Right lobe of liver (tissue), 6 donors: ENCODE data around the gene TRIAP1. TPM values are rescaled to one million over a fixed set of nuclear protein-coding genes. Genes with fewer than 3 reads are reported as not detected.

Experiments used
- ATAC-seq, 4 donors: fragments of 200-7000 bp; cut with Tn5 transposase; one replicate each; pipeline ENCODE4 v1.9.1; 2020; ENCODE audit warnings: mild to moderate bottlenecking in 4 of 4, moderate library complexity in 4 of 4
- DNase-seq, 3 donors: peaks; one replicate each; pipeline ENCODE4 v3.0.0-alpha.2; 2020
- H3K27ac ChIP-seq, 3 donors: fragments of 200-600 bp; one replicate each; pipeline ENCODE4 v1.8.0; 2022
- H3K27me3 ChIP-seq, 2 donors: fragments of 200-600 bp; one replicate each; pipeline ENCODE4 v1.8.0; 2022
- H3K36me3 ChIP-seq, 4 donors: fragments of 200-600 bp; sonication (generic) in 1 of 4; one replicate each; pipeline versions ENCODE4 v1.5.1 to v1.8.0; 2017 to 2022; ENCODE audit warnings: control low read depth in 1 of 4
- H3K4me1 ChIP-seq, 4 donors: fragments of 200-600 bp; sonication (generic) in 1 of 4; one replicate each; pipeline versions ENCODE4 v1.5.1 to v1.8.0; 2017 to 2022; ENCODE audit warnings: control low read depth in 1 of 4
- H3K4me3 ChIP-seq, 3 donors: fragments of 200-600 bp; one replicate each; pipeline ENCODE4 v1.8.0; 2022
- H3K9me3 ChIP-seq, 4 donors: fragments of 200-600 bp; sonication (generic) in 1 of 4; one replicate each; pipeline versions ENCODE4 v1.5.1 to v1.8.0; 2017 to 2022; ENCODE audit warnings: control low read depth in 1 of 4
- CTCF ChIP-seq, 4 donors: fragments of 200-600 bp in 3 of 4; fragments of 450-650 bp in 1 of 4; IDR thresholded peaks; one replicate each; pipeline versions ENCODE4 v1.5.1 to v1.8.0; 2016 to 2022; ENCODE audit warnings: antibody characterized with exemption in 4 of 4, mild to moderate bottlenecking in 2 of 4
- POLR2A ChIP-seq: fragments of 450-650 bp; IDR thresholded peaks from one replicate; pipeline ENCODE4 v1.6.1; 2017; ENCODE audit warnings: antibody characterized with exemption, mild to moderate bottlenecking
- WGBS: methylation state at CpG from one replicate; pipeline ENCODE4 v1.1.6; 2018; ENCODE audit warnings: low coverage, low lambda C conversion rate; ENCODE audit not compliant: insufficient coverage; ENCODE audit errors: missing lambda C conversion rate; 5-methylcytosine and 5-hydroxymethylcytosine counted together
- intact Hi-C, 2 donors: fragments of 100-400 bp; cut with DNase I; formaldehyde crosslinking; loops; one replicate each; pipeline versions ENCODE4 v1.11.2 to v1.14.1; 2022
- total RNA-seq, 6 experiments: library from RNA; depleted of rRNA in 2 of 6; stranded (reverse); fragments of >200 nt in 2 of 6; fragmentation: NEBNext Ultra II Directional in 3 of 6; extraction: Animal tissue kit (Norgen Biotek cat#: 25700) in 3 of 6; gene quantifications; one replicate each; pipeline versions ENCODE4 v1.1.0 to v1.2.4, GENCODE V29; 2016 to 2023
- donor health status: DM: no; HTN: yes; CAD: no.
- donor health status: DM: no; HTN: no; CAD: no.
- donor health status: DM: no; HTN: no; CAD: no.
- donor health status: DM: no; HTN: yes; CAD: no.
- donor health status: DM: no; HTN: yes; CAD: no.

The TRIAP1 gene
- total RNA-seq, 6 experiments from 2014 or later, result 13.3 to 28.7 (median 17.0) TPM

- DNase-seq (no peak), ATAC-seq (no peak)
- H3K27me3 ChIP-seq, result no peaks in the 10 kb centered on the region
- H3K36me3 ChIP-seq, result peaks cover 14 to 82% (median 49%) of the 10 kb centered on the region in 4 donors
- H3K4me3 ChIP-seq, result no peak overlapping the region
- 68% methylated on average over 3 of the region's 3 CpGs for WGBS
- H3K4me1 ChIP-seq, result peaks cover 0 to 7% (median 0%) of the 10 kb centered on the region in 4 donors
- intact Hi-C loops, result no loop called here
- no peak overlapping the region for H3K27ac ChIP-seq
- no peak for TF ChIP-seq CTCF (IDR thresholded peaks at IDR 0.05)
- no peak for TF ChIP-seq POLR2A
- H3K9me3 ChIP-seq, result no peaks in the 10 kb centered on the region
Measured at GRCh38 chr12:120462099-120462640, 16.0 kb upstream of the TRIAP1 start.

GRCh38 chr12:120460157-120460556 lies 14.0 kb upstream of the TRIAP1 start:
- intact Hi-C loops, result no loop called here
- 89% methylated on average over 3 of the region's 3 CpGs for WGBS
- H3K4me1 ChIP-seq, result no peaks in the 10 kb centered on the region
- no peak for ATAC-seq
- no peak overlapping the region for H3K27ac ChIP-seq
- H3K36me3 ChIP-seq, result peaks cover 14 to 95% (median 45%) of the 10 kb centered on the region in 4 donors
- no peak overlapping the region for H3K4me3 ChIP-seq
- no peak for DNase-seq
- H3K27me3 ChIP-seq, result no peaks in the 10 kb centered on the region
- no peak for TF ChIP-seq POLR2A
- TF ChIP-seq CTCF (IDR thresholded peaks at IDR 0.05), result no peak
- H3K9me3 ChIP-seq, result no peaks in the 10 kb centered on the region

GRCh38 chr12:120457133-120457532 lies 10.9 kb upstream of the TRIAP1 start:
- DNase-seq (no peak), ATAC-seq (no peak)
- Histone ChIP-seq H3K9me3 (no peaks in the 10 kb centered on the region), H3K36me3 (peaks cover 2 to 71% (median 25%) of the 10 kb centered on the region in 4 donors), H3K4me3 (no peak overlapping the region), H3K27ac (no peak overlapping the region), H3K4me1 (peaks cover 0 to 19% (median 3%) of the 10 kb centered on the region in 4 donors), H3K27me3 (no peaks in the 10 kb centered on the region)
- intact Hi-C loops, result loop anchor here in 1 of 2 donors (10.0 kb wide), 1 partner anchor 108 kb away; no protein-coding TSS in a partner anchor
- TF ChIP-seq CTCF (IDR thresholded peaks at IDR 0.05) (peak in 1 of 4 donors; percentile 14), POLR2A (no peak)
- 89% methylated on average over 4 of the region's 6 CpGs for WGBS

GRCh38 chr12:120455302-120455701 lies 9.1 kb upstream of the TRIAP1 start:
- Histone ChIP-seq H3K4me1 (peaks cover 0 to 22% (median 6%) of the 10 kb centered on the region in 4 donors), H3K36me3 (peaks cover 0 to 57% (median 18%) of the 10 kb centered on the region in 4 donors)

More at GRCh38 chr12:120455302-120455701, 9.1 kb upstream of the TRIAP1 start:
- TF ChIP-seq CTCF (IDR thresholded peaks at IDR 0.05) (no peak), POLR2A (no peak)
- Histone ChIP-seq H3K27ac (no peak overlapping the region), H3K4me3 (no peak overlapping the region), H3K27me3 (no peaks in the 10 kb centered on the region), H3K9me3 (no peaks in the 10 kb centered on the region)
- DNase-seq (no peak), ATAC-seq (no peak)
- intact Hi-C loops, result loop anchor here in 1 of 2 donors (10.0 kb wide), 1 partner anchor 109 kb away; no protein-coding TSS in a partner anchor
- 91% methylated on average over 7 of the region's 7 CpGs for WGBS
